G401 (cell line): ENCODE data around the gene PLD6. TPM values are rescaled to one million over a fixed set of nuclear protein-coding genes. Genes with fewer than 3 reads are reported as not detected.
"Not testable (repeated sequence)": the region's sequence is repeated elsewhere in the genome, so short reads cannot be mapped to it uniquely, and the experiment has no call there.

ENCODE experiments used
- DNase-seq: peaks from one replicate; pipeline ENCODE4 v3.0.0-alpha.2; 2015; ENCODE audit warnings: low spot score
- in situ Hi-C: cut with HindIII; loops from 2 replicates; pipeline ENCODE4 v1.10.0; 2016; ENCODE audit warnings: low sequenced_read_pairs, mixed read lengths
- total RNA-seq: library from RNA; depleted of rRNA; stranded (reverse); fragments of >200 nt; shearing (Covaris generic); gene quantifications from 2 replicates; pipeline ENCODE4 v1.2.3, GENCODE V29; 2014

PLD6 gene
- total RNA-seq, 1 experiment from 2014 or later: 16.2 TPM

- DNase-seq: peak; percentile 52
- in situ Hi-C loops: no loop called here
Observed at GRCh38 chr17:17204041-17204591, 2.0 kb downstream of the PLD6 start.

DNA sequence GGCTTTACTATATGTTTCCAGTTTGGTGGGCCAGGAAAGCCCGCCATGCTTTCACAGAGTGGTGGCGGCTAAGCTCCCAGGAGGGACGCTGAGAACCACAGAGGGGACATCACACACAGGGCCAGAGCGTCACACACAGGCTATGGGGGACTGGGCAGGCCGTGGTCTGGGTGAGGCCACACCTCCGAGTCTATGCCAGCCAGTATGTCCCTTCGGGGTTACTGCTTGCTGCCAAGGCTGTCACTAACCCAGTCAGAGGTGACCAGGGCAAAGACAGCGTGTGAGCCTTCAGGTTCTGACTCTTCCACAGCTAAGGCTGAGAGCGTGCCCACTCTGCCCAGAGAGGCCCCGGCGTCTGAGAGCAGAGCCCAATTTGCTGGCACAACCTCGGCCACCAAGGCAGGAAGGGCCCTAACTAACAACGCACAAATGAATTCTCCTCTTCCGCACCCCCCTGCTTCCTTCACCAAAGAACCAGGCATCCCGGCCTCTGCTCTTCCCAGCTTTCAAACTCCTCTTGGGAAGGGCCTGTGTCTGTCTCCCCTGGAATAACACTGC, 2.9 kb downstream of the PLD6 start:
- in situ Hi-C loops: no loop called here
- DNase-seq: no peak

GRCh38 chr17:17201907-17202306, 4.2 kb downstream of the PLD6 start:
- DNase-seq: no peak
- in situ Hi-C loops: no loop called here

GRCh38 chr17:17201271-17201670, 4.9 kb downstream of the PLD6 start:
- no peak for DNase-seq
- in situ Hi-C loops: no loop called here

DNA sequence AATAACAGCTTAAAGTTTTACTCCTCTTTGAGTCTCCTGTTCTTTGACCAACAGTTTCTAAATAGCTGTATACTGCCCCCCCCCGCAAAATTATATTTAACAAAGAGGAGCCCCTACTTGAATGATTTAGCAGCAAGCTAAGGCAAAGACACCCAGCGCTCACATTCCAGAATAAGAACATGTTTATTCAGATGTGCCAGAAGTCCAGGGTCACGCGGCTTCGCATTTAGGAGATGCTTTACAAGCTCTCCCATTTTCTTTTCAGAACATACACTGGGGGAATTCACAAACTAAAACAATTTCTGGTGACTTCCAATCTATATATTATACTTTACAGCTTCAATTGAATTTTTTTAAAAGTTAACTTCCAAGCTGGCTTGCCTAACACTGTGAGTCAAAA, 5.3 kb downstream of the PLD6 start:
- in situ Hi-C loops: no loop called here
- no peak for DNase-seq

DNA sequence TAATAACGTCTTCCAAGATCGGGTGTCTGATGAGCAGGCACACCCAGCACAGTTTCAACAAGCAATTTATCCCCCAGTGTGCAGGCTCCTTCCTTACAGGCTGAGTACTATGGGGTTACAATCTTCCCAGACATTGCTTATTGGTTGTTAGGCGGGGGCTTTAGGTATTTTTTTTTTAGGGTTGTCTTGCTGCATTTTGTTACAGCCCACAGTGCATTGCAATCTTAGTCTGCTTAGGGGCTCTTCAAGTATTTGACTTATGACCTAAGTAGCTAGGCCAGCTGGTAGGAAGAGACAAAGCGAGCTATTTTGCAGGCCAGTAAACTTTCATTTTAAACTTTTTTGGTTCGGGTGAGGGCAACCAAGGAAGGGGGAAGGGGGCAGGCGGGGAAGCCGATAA, 5.8 kb downstream of the PLD6 start:
- in situ Hi-C loops: no loop called here
- DNase-seq: no peak

- DNase-seq: no peak
- in situ Hi-C loops: no loop called here
Observed at GRCh38 chr17:17198281-17198680, 7.9 kb downstream of the PLD6 start.

DNA sequence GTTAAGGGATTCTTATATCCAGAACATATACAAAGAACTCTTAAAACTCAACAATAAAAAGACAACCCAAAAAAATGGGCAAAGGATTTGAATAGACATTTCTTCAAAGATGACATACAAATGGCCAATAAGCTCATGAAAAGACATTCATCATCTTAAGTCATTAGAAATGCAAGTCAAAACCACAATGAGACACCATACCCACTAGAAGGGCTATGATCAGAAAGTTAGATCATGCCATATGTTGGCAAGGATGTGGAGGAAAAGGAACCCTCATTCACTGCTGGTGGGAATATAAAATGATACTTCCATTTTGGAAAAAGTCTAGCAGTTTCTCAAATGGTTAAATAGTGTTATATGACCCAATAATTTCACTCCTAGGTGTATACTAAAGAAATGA, 9.4 kb downstream of the PLD6 start:
- no peak for DNase-seq
- in situ Hi-C loops: no loop called here

- DNase-seq, in situ Hi-C loops: not testable (repeated sequence)
Observed at GRCh38 chr17:17195466-17195865, 10.7 kb downstream of the PLD6 start.

GRCh38 chr17:17191961-17192381, 14.2 kb downstream of the PLD6 start:
- in situ Hi-C loops: no loop called here
- no peak for DNase-seq

DNA sequence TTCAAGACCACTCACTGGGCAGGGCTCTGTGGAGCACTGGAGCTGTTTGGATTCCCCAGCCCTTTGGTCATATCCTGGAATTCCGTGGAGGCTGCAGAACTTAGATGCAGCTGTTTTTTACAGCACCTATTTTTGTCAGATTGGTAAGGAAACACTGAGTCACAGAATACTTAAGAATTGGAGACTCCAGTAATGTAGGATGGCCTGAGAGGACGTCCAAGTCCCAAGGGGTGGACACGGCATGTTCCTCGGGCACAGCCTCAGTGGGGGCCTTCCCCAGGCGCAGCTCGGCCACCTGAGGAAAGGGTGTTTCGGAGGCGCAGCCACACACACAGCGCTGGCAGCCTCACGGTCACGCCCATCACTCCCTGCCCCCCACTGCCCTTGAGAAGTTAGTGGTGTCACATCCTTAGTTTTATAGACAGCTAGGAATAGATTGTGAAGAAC, 14.8 kb downstream of the PLD6 start:
- DNase-seq: no peak
- in situ Hi-C loops: no loop called here

GRCh38 chr17:17190188-17190587, 15.9 kb downstream of the PLD6 start:
- DNase-seq: no peak
- in situ Hi-C loops: no loop called here

DNA sequence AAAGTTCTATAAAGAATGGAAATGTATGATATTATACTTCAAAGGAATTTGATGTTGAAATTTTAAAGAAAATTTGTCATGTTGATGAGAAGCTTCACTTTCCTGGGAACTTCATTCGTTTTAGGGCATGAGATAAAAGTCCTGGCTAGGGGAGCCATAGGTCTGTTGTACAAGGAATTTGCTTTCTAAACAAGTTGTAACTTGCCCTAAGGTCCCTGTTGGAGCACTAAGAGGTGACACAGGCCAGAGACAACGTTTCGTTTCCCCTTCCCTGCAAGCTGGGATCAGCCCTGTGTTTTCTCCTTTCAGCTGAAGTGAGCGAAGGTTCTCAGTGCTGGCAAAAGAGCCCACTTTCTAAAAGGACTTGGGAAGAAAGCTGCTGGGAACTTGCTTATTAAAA, 16.6 kb downstream of the PLD6 start:
- no peak for DNase-seq
- in situ Hi-C loops: no loop called here

DNA sequence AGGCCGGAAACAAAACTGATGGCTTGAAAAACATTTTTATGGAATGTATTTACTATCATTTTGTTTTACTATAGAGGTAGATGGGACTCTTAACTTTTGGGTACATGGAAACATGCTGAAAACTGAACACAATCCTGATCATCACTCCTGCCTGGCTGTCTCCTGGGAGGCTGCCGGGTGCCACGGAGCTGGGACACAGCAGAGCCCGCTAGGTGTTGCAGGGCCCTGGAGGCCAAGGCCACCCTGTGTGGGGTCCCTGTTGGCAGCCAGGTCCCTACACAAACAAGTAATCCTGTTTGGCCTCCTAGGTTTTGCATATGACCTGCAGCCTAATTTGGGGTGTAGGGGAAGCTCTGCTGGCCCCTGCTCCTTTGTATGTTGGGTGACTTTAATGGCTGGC, 17.5 kb downstream of the PLD6 start:
- DNase-seq: no peak
- in situ Hi-C loops: no loop called here

DNA sequence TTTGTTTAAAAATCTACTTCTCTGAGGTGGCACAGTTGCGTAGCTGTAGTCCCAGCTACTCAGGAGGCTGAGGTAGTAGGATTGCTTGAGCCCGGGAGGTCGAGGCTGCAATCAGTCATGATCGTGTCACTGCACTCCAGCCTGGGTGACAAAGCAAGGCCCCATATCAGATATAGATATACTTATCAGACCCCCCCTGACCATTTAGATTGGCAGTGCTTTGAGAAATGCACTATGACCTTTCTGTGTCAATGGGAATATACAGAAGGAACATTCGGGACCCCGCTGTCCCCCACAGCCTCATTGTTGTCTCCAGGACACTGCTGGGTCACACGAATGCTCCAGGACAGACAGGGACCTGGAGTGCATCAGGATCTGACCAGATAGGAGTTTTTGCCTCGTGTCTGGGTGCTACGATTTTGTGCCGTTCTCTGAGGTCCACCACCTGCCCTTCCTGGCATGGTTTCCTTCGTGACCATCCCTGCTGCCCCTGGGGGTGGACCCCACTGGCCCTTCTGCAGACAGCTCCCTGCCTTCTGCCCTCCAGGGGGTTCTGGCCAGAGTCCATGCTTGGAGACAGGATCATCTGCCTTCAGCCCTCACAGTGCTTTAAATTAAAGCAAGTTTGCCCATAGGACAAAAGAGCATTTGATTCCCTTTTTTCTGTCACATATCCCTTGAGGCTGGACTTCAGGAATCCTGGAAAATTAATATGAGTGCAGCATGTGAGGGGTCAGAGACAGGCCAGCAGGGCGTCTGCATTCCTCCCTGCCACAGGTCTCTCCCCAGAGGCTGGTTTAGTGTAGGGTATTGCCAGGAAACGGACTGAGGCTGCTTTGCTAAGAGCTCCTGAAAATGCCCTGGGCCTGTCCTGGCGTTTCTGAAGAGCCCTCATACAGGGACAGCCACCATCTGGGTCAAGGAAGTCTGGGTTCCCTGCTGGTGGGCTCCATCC, 19.3 kb downstream of the PLD6 start:
- in situ Hi-C loops: no loop called here
- no peak for DNase-seq

GRCh38 chr17:17186051-17186450, 20.1 kb downstream of the PLD6 start:
- in situ Hi-C loops: no loop called here
- peak; percentile 23 for DNase-seq

DNA sequence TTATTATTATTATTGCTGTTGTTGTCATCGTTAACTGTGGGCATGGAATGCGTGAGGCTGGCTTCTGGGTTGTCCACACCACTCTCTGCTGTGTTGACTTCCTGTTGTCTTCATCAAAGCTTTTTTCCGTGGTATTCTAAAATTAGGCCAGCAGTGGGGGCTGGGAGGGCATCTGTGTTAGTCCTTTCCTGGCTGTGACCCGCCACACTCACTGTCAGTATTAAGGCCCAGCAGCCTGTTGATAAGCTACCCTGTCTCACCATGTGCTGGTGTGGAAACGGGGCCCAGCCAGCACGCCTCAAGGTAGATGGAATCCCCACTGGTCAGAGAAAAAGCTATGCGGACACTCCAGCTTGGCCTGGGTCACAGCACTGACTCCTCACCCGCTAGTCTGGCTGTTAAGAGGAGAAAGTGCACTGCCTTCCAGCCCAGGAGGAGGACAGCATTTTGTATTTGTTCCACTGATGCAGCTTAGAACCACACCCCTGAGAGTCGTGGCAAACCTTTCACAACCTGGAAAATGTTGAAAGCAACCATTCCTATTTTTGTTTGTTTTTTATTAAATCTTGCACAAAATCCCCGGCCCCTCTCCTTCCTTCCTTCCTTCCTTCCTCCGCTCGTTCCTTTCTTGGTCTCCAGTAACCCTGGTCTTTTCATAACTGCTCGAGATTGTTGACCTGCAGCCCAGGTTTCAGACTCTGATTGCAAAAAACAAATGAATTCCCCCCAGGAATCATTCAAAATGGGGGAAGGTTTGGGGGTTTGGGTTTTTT, 21.0 kb downstream of the PLD6 start:
- DNase-seq, in situ Hi-C loops: not testable (repeated sequence)

DNA sequence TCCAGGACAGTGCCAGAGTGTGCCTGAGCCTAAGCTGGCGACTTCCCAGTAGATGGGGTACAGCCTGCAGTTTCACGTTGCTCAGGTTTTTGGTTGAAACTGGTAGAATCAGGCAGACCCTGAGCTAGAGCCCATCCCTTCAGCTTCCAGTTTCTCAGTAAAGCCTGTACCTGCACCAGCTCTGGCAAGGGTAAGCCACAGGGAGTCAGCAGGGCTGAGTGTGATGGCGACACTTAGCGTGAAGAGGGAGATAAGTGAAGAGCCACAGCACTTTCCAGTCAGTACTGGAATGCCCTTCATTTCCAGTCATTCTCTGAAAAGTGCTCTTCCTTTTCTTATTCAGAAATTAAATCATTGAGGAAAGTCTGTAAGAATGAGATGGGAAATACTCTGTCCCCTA, 22.4 kb downstream of the PLD6 start:
- no peak for DNase-seq
- in situ Hi-C loops: no loop called here

DNA sequence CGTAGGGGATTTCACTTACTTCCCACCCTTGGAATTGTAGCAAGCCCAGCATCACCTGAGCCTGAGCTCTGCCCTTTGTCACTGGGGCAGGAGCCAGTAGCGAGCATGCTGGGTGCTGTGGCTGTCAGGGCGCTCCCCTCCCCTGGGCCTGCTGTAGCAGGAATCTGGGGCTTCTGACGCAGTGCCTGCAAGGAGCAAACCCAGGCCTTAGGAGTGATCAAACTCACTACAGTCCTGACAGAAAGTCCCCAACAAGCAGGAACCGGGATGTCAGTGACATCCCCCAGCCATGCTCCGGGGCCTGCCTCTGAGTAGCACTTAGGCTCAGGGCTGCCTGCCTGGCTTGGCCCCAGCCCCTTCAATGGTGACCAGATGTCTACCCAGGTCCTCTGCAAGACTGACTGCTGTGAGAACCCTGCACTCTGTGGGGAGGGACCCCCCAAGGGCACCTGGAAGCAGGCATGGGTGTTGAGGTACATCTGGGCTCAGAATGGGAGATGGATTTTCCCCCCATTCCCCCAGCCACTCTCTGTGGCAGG, 23.5 kb downstream of the PLD6 start:
- no peak for DNase-seq
- in situ Hi-C loops: no loop called here
